Subcutaneous adipose tissue (tissue), 4 donors: ENCODE results near the gene INSL4. TPM values are rescaled to one million over a fixed set of nuclear protein-coding genes. Genes with fewer than 3 reads are reported as not detected.

Experiments used
- CTCF ChIP-seq: fragments of 450-650 bp; IDR thresholded peaks from one replicate; pipeline ENCODE4 v1.5.1; 2016; ENCODE audit warnings: low read depth, mild to moderate bottlenecking, control low read depth, antibody characterized with exemption, moderate library complexity
- small RNA-seq: library from RNA; depleted of rRNA; stranded (forward); fragments of <200 nt; gene quantifications from one replicate; pipeline ENCODE3, GENCODE V24; 2016
- total RNA-seq, 4 donors: library from RNA; depleted of rRNA; stranded (reverse); fragments of >200 nt; gene quantifications; one replicate each; pipeline ENCODE4 v1.1.0, GENCODE V29; 2016

Gene INSL4
- total RNA-seq, 4 donors from 2014 or later: not detected

DNA sequence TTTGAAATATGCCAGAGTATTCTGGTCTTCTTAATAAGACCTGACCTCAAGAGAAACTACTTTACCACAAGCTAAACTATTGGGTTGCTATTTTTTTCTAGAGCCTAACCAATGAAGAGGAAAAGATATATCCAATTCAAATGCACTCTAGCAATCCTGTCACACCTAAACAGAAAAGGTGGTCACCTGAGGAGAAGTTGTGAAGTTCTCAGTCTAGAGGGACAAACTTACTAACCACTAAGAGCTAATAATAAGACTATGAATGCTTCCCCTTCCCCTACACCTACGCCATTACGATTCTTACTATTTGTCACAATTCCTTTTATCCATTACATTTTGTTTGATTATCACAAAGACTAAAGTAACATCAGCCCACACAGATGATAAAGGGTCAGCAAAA is 43.6 kb downstream of the INSL4 start:
- TF ChIP-seq CTCF: no peak

DNA sequence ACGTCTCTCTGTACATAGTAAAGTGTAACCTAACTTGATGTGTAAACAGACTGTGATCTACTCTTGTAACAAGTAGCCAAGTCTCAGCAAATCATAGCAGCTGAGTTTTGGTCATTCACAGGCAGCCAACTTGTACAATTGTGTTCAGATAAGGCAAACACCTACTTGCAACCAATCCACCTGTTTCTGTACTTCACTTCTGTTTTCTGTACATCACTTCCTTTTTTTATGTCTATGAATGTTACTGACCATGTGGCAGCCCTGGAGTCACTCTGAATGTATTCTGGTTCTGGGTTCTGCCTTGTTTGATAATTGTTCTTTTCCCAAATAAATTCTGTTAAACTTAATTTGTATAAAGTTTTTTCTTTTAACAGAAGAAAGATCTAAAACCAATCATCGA is 47.3 kb downstream of the INSL4 start:
- TF ChIP-seq CTCF: no peak

Small RNAs within 50 kb of the gene (small RNA-seq; reads per million reads assigned to genes)
- gene AL133547.1: not detected

Other genes with a start within 250 kb of the INSL4 start
- 10 to 100 TPM; 60.7 to 71.7 (median 63.8) TPM for gene JAK2, start 246.1 kb upstream of the INSL4 start, total RNA-seq
- not detected for gene INSL6, start 45.8 kb upstream of the INSL4 start, total RNA-seq
- gene RLN2, start 73.3 kb downstream of the INSL4 start, total RNA-seq: not detected
- 1 to 10 TPM in 1 of 4 donors, not detected in 3; 1.5 TPM for gene RLN1, start 108.5 kb downstream of the INSL4 start, total RNA-seq
- gene PLGRKT, start 206.5 kb downstream of the INSL4 start, total RNA-seq: 10 to 100 TPM; 10.2 to 17.8 (median 13.8) TPM
- 1 to 10 TPM; 2.4 to 7.0 (median 4.6) TPM for gene CD274, start 219.1 kb downstream of the INSL4 start, total RNA-seq